ENCODE data around the gene PI16.

The PI16 gene, protein sequence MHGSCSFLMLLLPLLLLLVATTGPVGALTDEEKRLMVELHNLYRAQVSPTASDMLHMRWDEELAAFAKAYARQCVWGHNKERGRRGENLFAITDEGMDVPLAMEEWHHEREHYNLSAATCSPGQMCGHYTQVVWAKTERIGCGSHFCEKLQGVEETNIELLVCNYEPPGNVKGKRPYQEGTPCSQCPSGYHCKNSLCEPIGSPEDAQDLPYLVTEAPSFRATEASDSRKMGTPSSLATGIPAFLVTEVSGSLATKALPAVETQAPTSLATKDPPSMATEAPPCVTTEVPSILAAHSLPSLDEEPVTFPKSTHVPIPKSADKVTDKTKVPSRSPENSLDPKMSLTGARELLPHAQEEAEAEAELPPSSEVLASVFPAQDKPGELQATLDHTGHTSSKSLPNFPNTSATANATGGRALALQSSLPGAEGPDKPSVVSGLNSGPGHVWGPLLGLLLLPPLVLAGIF

DNA sequence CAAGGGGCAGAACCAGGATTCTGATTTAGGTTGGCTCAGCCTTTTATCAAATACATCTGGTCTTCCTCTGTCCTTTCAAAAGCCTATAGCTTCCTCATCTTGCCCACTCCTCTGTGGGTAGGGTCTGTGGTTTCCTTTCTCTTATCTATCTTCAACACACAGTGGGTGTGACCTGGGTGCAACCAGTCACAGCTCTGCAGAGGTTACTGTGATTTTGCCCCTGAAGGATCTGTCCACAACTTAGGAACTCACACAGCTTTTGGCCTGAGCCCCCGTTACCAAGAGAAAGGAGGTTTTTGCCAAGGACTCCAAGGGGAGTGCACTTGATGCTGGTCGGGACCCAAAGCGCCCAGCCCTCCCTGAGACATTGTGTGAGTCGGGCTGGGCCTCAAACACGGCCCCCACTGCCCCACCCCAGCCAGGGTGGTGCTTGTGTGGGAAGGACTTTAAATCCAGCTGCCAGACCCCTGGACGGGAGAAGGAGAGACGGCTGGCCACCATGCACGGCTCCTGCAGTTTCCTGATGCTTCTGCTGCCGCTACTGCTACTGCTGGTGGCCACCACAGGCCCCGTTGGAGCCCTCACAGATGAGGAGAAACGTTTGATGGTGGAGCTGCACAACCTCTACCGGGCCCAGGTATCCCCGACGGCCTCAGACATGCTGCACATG, at the start of gene PI16:
PI16 (plus strand) TSS at position 477 of the 670 bp plus-strand sequence; CDS start at position 500, 23 bp downstream.
- no peak for DNase-seq

DNA sequence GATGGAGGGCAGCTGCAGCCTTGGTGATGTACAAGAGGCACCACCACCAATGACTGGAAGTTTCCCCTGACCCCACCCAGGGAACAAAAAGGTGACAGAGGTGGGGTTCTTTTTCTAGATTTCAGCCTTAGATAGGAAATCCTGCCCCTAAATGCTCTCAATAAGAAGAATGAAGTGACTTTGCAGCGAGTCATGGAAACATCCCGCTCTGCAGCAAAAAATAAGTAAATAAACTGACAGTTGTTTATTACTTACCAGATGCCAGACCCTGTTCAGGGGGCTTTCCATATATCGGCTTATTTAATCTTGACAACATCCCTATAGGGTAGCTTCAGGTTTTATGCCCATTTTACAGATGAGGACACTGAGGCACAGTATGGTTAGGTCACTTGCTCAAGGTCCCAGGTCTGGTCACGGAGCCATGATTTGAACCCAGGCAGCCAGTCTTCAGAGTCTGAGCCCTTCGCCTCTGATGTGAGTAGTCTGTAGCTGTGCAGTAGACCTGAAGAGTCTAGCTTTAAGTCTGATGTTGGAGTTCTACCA, 49.6 kb upstream of the PI16 start:
- DNase-seq: no peak

DNA sequence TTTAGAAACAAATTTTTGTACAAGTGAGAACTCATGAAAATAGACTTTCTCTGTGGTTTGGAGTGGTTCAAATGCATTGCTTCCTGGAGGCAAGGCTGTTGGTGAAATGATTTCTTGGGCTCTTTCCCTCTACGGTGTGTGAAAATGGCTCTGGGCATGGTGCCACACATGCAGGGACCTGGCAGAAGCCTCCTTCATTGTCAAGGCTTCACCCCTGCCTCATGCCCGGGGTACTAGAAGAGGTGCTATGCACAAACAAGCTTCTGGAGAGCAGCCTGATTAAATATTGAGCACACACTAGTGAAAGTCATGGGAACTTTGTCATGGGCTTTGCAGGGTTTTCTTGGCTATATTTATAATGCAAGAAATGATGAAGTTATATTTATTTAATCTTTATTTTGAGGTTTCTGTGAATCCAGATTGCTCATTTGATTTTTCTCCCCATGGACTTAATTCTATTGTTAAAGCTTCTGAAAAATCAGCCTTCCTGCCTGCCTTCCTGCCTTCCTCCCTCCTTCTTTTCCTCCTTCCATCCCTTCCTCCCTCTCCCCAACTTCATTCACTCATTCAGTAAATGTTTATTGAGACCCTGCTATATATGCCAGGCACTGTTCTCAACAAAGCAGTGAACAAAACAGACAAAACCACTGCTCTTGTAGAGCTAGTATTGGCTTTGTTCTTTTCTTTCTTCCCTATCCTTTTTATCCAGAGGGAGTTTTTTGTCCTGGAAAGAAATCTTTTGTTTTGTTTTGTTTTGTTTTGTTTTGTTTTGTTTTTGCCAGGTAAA, 47.8 kb upstream of the PI16 start:
- DNase-seq: no peak

DNA sequence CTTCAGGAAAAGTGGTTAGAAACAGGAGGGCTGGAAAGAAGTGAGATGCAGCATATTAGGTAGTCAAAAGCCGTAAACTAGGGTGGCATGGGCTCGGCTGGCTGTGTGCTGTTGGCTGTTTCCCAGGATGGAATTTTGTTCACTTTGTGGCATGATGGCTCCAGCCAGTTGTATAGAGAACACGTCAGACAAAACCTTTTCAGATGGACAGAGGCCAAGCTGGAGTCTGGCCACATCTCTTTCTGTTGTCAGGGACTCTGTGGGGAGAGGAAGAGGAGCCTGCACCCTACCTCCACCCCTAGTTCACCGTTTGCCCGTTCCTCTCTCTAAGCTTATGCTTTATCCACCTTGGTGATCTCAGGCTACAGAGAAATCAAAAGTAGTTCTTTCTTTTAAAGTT, 46.8 kb upstream of the PI16 start:
- DNase-seq: no peak

DNA sequence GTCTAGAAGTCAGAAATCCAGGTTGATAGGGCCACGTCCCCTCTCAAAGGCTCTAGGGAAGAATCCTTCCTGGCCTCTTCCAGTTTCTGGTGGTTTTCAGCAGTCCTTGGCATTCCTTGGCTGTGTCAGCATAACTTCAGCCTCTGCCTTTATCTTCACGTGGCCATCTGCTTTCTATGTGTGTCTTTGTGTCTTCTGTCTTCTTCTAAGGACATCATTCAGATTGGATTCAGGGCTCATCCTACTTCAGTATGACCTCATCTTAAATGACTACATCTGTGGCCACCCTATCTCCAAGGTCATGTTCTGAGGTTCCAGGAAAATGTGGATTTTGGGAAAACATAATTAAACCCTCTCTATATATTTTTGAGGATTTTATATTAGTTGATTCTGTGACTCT, 45.8 kb upstream of the PI16 start:
- DNase-seq: no peak

DNA sequence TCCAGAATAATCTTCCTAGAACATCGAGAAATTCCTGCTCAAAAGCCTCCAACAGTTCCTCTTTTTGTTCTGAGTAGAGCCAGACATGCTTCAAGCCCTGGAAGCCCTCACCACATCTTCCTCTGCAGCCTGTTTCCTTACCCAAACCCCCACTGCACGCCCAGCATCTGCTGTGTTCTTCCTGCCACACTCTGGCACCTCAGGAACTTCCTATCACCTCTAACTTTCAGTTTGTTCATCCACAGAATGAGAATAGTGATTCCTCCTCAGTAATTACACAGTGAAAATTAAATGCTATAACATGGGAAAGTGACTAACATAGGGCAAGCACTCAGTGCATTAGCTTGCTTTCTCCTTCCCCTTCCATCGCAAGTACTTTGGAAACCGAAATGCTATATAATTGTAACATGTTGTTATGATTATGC, 42.5 kb upstream of the PI16 start:
- no peak for DNase-seq

DNA sequence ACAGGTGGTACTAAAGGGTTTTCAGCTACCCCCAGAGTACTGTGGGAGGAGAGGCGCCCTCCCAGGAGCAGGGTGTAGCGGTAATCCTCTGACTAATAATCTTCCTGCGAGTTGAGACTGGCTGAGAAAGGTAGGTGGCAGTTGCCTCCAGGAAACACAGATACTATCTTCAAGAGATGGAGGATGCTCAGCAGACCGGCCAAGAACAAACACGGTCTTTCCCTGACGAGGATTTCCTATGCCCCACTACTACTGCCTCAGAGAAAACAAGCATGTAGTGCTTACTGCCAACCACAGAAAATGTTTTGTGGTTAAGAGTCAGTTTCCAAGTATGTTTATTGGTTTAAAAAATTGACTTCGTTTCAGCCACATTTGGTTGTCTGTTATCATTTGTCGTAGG, 42.0 kb upstream of the PI16 start:
- DNase-seq: no peak

DNA sequence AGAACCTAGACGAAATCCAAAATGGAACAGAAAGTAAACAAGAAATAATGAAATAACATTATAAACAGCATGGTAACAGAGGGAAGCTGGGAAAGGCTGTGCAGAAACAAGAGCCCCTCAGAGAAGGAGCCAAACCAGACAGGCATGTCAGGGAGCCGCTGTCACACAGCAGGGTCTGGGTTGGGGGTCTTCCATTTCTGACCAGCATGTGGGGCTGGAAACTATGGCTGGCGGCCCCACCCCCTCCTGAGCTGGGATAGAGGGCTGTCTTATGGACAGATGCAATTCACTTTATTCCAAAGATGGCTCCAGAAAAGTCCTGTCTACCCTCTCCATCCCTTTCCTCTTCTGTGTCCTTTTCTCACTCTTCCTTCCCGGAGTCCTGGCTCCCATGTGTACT, 41.5 kb upstream of the PI16 start:
- no peak for DNase-seq

DNA sequence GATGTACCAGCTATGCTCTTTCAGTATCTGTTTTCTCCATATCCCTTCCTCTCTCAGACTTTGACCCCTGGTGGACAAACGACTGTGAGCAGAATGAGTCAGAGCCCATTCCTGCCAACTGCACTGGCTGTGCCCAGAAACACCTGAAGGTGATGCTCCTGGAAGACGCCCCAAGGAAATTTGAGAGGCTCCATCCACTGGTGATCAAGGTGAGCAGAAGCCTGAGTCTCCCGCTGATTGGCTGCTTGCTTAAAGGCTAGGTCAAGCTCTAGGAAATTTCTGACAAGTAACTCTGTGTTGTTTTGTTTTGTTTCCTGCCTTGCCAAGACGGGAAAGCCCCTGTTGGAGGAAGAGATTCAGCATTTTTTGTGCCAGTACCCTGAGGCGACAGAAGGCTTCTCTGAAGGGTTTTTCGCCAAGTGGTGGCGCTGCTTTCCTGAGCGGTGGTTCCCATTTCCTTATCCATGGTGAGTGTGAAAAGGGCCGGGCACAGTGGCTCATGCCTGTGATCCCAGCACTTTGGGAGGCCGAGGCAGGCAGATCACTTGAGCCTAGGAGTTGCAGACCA, 40.2 kb upstream of the PI16 start:
- no peak for DNase-seq

DNA sequence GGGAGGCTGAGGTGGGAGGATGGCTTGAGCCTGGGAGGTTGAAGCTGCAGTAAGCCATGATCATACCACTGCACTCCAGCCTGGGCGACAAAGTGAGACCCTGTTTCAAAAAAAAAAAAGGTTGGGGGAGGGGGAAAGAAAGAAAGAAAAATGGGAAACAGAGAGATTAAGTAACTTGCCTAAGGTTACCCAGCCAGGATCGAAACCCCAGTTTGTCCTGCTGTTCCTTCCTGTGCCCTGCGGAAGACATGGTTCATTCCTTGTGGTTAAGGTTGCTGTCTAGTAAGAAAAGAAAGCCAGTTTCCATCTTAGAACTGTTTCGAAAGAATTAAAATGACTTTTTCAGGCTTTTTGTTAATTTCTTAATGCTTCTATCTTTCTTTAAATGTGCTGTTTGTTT, 38.9 kb upstream of the PI16 start:
- no peak for DNase-seq

DNA sequence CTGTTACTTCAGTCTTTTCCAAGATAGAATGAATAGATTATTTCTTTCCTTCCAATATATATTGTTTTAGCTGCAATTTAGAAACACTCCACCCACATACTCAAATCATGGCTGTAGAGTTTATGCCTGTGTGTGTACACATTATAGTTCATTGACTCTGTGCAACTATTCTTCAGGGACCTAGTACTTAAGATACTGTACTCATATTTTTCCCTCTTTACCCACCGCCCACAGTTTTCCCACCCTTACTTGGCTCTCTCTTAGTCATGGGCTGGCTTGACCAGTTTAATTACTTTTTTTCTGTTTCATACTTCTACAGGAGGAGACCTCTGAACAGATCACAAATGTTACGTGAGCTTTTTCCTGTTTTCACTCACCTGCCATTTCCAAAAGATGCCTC, 38.4 kb upstream of the PI16 start:
- no peak for DNase-seq

DNA sequence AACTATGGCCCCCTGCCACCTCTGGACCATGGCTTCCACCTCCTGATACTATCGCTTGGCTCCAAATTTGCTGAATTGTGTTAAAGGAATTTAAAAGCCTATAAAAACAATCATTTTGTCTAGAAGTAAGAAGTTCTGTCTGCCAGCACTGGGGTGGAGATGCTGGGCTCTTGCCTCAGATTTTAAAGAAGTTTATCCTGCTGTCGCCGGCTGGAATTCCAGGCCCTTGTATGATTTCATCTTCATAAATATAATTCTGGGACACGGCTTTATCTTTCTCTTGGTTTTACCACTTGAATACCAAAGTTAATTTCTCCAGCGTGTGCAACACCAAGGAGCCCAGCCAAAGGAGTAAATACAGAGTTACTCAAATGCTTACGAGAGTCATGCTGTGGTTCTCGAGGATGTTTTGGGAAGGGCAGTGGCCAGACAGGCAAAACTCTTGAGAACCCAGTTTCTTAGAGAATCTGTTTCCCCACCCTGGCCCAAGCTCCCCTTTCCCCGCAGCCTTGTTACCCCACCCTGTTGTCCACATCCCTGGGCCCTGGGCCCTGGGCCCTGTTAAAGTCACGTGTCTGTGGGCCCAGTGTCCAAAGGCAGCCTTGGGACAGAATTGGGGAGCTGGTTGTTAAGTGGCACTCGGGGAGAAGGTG, 36.9 kb upstream of the PI16 start:
- no peak for DNase-seq

DNA sequence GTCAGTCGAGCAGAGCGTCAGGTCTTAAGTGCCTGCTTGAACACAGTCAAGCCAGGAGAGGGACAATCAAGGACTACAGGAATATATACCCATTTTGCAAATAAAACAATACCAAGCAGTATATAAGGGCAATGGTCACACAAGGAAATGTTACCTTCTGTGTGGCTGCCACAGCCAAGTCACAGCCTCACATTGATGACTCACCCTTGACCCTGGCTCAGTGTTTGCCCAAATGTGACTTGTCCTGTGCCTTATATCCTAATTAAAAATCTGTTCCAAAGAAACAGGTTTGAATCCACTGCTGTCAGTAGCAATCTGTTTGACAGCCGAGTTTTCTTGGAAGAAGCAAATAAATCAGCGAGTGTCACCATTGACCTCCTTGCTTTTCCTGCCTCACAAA, 34.5 kb upstream of the PI16 start:
- no peak for DNase-seq

DNA sequence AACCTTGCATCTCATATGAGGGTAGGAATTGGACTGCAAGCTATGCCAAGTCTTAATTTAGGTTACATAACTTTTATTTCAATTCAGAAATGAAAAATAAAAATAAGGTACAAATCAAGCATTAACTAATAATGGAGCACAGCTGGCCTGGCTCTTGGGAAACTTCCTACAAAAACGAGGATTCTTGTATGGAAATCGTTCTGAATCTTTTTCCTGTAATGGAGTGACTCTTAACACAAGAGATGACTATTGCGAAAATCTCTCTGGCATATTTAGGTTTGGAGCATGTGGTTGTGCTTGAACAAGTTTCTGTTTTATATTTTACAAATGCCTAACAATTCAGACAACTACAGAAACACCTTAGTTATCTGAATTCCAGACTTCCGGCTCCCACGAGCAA, 34.0 kb upstream of the PI16 start:
- DNase-seq: no peak

DNA sequence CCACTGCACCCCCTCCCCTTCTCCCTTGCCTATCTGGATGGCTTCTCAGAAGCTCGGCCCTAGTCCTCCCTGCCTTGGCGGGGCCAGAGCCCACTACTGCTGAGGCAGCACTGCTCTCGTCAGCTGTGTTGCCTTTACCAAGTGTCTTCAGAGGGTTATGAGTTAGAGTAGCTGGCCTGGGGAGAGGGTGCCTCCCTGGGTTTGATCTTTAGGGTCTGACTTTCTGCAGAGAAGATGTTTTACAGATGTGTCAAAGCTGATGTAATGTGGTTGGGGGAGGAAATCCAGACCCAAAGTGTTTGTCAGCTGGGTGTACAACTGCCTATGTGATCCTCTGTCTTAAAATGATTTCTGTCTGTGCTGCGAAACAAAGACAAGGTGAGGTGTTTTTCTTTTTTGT, 30.4 kb upstream of the PI16 start:
- no peak for DNase-seq

DNA sequence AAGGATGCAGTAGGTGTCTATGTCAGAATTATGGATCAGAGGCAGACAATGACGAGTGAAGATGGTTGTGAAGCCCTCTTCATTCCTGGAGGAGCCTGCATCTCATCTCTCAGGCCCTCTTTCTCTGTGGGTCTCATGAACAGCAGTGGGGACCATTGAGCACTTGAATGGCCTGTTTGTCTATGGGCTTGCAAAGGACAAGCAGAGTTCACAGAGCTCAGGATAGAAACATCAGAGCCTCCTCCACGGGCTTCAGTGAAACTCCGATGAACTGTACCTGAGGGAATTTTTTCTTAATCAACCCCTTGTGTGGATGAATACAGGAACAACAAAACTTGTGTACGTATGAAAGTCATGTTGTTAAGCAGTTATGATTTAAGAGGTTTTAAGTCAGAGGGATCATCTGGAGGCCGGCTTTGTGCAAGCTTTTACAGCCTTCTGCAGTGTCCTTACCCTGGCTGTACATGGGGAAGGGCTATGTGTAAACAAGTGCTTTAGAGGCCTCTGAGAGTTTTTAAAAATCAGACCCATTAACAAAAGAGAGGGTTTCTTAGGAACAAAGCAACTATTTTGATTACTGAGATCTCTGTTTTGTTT, 29.7 kb upstream of the PI16 start:
- no peak for DNase-seq

DNA sequence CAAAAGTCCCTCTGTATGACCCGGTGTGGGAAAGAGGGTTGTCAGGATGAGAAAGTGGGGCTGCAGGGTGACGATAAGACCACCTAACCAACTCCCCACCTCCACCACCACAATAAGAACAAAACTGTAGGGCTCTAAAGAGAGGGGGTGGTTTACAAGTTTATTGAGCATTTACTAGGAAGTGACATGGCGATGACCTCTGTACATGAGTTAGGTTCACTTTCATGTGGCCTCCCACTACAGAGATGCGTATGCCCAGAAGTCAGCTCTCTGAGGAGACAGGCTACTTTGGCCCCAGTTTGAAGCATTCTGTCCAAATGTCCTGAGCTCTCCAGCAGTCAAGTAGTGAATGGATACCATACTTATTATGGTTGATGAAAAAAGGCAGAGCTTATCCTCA, 28.7 kb upstream of the PI16 start:
- no peak for DNase-seq

DNA sequence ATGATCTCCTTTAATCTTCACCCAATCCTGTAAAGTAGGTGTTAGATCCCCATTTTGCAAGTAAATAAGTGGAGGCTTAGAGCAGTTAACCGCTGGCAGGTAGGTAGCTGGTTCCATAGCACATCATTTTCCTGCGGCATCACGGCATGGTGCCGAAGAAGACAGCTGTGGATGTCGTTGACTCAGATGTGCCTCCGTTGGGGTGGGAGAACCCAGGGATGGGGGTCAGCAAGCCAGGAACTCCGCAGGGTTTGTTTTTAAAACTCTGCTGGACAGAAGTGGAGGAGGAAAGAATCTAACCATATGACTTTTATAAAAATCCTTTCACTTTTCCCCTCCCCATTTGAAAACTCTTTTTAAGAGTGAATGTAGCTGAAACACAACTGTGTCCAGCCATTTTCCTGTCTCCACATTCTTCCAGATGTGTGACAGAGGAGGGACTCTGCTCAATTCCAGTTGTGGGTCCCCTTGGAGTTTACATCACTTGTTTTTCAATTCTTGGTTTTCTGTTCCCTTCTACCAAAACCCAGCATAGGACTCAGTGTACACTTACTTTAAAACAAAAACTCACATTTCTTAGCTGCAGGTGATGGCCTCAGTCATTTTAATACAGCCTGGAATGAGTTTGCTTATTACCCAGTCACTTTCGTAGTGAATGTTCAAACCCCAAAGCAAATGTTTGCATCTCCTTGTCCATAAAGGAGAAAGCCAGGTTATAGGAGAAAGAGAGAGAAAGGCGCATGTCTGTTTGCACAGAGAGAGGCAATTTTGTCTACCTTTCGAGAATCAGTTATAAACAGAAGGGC, 27.6 kb upstream of the PI16 start:
- peak; percentile 62 for DNase-seq

DNA sequence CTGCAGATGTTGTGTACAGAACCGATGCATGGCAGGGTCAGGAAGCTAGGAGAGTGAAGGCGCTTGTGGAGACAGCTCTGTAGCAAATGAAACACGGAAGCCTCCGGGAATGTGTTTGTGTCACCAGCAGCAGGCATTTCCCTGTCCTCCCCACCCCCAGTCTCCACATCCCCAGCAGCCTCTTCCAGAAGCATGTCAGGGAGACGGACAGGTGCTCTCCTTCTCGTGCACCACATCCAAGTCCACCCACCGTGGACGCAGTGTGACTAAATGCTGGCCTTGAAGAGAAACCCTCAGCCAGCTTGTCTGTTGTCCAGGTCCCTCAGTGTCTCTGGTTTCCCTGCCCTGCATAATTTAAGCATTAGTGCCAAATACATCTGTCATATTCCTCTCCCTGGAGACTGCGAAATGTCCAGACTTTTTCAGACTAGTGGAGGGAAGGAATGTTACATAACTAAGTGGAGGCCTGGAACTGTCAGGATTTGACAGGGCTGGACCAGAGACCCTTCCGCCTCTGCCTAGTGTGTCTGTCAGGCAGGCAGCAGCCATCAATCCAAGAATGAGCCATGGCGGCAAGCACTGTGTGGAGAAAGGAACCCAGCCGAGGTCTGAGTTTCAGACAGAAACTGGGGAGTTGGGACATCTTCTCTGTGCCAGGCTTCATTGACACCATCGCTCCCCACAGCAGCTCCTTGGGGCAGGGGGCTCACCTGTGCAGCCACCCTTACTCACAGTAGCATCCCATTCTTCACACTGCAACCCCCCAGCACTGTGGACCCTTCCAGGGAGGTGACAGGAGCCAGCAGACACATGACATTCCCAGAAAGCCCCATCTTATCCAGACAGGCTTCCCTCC, 26.6 kb upstream of the PI16 start:
- DNase-seq: peak; percentile 62

DNA sequence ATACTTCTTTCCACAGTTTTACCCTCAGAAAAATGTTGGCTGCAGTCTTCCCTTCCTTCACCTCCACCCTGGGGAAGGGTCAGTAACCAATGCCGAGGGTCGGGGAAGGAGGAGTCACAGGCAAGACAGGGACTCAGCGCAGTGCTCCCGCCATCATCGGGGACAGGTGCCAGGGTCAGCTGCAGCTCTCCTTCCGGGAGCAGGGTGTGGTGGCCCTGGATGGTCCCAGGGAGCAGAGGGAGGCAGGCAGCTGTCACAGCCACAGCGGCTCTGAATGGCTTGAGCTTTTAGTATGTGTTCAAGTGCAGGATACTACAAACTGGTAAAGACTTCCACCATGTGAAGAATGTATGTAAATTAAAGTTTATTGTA, 26.0 kb upstream of the PI16 start:
- peak; percentile 52 for DNase-seq

Data from NCI-H510A treated with DMSO at 0.1 percent for 48 hours (cell line).